K562 (cell line): ENCODE data around the gene CRYAB.

Source experiments
- ATF4 ChIP-seq: fragments of 450-650 bp; formaldehyde crosslinking; IDR thresholded peaks from 2 replicates; pipeline ENCODE4 v1.4.0; 2022; ENCODE audit warnings: mild to moderate bottlenecking, moderate library complexity
- ELK1 ChIP-seq: sonication (generic); formaldehyde crosslinking; IDR thresholded peaks from 2 replicates; pipeline ENCODE4 v1.8.1; 2022; ENCODE audit warnings: missing genetic modification reagents
- POLR2AphosphoS5 ChIP-seq: IDR thresholded peaks from 2 replicates; pipeline ENCODE4 v1.6.1; 2011; ENCODE audit warnings: mild to moderate bottlenecking, low read depth, low read length, moderate library complexity; ENCODE audit not compliant: control insufficient read depth, insufficient read depth
- RFX5 ChIP-seq: IDR thresholded peaks from 2 replicates; pipeline ENCODE4 v1.6.1; 2011; ENCODE audit warnings: low read depth, mild to moderate bottlenecking, improper control_type of control experiment, low read length

- TF ChIP-seq RFX5 (no peak), POLR2AphosphoS5 (no peak), ATF4 (no peak), ELK1 (CRISPR knock-in tag) (no peak)
Observed at GRCh38 chr11:111917788-111918187, 6.2 kb upstream of the CRYAB start.
